Ramos (cell line): Measurements from ENCODE around the gene AADAC.
"Not testable (repeated sequence)": the region's sequence is repeated elsewhere in the genome, so short reads cannot be mapped to it uniquely, and the experiment has no call there.

Source experiments
- in situ Hi-C: fragments of 300-500 bp; cut with MboI; formaldehyde crosslinking; loops from one replicate; pipeline ENCODE4 v1.14.3; 2022; ENCODE audit warnings: low sequenced_read_pairs; ENCODE audit not compliant: unreplicated experiment

Gene AADAC

DNA sequence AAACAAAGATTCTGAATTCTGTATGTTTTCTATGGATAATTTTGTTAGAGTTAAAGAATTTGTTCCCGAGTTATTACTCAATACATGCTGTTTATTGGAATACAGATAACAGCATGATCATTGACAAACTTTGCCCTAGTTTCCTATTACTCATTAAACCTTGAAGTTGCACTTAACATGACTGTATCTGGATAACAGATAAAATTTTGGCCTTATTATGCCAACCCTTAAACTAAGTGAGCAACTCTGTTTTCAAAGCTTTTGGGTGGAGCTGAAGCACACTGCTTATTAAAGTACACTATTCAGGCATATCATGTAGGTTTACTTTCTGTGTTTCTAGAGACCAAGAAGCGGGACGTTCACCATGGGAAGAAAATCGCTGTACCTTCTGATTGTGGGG is at the start of gene AADAC:
Gene AADAC, plus strand, starts transcription at position 318 of the 400 bp plus-strand sequence. Its CDS starts 47 bp downstream, at position 365.
- in situ Hi-C loops = no loop called here

DNA sequence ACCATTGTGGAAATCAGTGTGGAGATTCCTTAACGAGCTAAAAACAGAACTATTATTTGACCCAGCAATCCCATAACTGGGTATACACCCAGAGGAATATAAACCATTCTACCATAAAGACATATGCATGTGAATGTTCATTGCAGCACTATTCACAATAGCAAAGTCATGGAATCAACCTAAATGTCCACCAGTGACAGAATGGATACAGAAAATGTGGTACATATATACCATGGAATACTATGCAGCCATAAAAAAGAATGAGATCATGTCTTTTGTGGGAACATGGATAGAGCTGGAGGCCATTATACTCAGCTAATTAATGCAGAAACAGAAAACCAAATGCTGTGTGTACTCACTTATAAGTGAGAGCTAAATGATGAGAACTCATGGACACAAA is 49.2 kb upstream of the AADAC start:
- in situ Hi-C loops = not testable (repeated sequence)

DNA sequence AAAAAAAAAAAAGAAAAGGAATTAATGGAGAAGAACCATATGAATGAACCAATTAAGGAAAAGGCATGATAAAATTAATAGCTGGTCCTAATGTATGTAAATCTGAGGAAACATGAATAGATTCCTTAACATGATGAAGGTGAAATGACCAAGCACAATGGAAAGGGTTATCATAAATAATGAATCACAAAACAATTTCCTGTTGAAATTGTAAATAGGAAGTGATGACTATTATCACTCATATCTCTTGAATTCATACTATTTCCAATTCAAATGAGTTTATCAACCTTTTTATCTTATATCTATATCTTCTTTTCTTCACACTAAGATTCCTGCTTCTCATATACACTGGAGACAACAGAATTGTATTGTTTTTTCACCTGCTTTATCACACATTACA is 48.2 kb upstream of the AADAC start:
- in situ Hi-C loops = no loop called here

DNA sequence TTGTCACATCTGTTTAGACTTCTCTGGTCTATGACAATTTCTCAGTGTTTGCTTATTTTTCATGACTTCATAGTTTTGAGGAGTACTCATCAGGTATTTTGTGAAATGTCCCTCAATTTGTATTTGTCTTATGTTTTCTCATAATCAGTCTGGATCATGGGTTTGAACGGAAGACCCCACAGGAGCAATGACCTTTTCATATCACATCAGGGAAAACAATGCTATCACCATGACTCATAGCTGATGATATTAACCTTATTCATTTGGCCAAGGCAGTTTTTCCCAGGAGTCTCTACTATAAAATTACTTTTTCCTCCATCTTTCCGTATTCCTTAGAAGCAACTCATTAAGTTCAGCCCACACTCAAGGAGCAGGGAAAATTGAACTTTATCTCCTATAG is 47.5 kb upstream of the AADAC start:
- in situ Hi-C loops = no loop called here

DNA sequence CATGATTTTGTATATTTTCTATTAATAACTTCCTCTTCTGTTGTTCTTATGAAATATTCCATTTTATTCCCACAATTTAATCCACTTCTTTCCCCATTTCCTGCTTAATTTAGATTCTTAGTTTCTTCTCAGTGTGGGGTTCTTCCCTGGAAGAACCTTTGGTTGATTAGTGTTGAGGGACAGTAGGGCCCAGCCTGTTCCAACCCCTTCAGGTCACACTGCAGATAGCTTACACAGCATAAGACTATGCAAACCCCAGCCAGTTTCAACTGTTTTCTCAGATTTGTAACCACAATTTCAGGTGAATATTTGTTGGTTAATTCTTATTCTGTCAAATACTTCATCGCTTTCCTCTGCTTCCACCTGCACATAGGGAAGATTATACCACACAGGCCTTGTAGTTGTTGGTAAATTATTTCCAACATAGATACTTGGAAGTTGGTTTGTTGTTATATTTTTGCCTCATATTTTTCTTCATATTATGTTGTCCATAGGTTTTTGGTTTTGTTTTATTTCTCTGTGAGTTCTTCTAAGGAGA is 45.5 kb upstream of the AADAC start:
- in situ Hi-C loops = no loop called here

DNA sequence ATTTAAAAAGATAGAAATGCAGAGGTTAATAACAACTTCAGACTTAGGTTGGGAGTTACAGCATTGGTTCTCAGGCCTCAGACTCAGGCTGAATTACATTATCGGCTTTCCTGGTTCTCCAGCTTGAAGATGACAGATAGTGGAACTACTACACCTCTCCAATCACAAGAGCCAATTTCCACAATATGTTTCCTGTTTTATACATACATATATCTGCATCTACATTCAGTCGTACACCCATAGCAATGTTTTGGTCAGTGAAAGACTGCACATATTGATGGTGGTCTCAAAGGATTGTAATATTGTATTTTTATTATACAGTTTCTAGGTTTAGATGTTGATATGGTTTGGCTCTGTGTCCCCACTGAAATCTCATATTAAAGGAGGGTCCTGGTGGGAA is 44.7 kb upstream of the AADAC start:
- in situ Hi-C loops = no loop called here

GRCh38 chr3:151770956-151771355 is 43.0 kb upstream of the AADAC start:
- in situ Hi-C loops = no loop called here

GRCh38 chr3:151772825-151773480 is 41.0 kb upstream of the AADAC start:
- in situ Hi-C loops = no loop called here

DNA sequence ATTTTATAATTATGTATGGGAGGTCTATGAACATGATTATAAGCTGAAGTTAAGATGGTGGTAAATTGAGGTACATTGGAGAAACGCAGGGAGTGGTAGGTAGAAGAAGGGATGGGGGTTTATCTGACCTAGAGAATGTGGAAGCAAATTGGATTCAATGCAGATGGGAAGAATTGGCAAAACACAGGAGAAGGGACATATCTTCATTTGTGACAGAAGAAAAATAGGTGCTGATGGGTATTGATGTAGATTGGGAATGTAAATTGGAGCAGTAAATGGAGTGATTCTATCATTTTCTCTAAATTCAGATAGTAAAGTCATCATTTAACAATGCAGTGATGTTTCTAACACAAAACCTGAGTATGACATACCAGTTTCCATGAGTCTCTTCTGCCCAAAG is 39.7 kb upstream of the AADAC start:
- in situ Hi-C loops = no loop called here

DNA sequence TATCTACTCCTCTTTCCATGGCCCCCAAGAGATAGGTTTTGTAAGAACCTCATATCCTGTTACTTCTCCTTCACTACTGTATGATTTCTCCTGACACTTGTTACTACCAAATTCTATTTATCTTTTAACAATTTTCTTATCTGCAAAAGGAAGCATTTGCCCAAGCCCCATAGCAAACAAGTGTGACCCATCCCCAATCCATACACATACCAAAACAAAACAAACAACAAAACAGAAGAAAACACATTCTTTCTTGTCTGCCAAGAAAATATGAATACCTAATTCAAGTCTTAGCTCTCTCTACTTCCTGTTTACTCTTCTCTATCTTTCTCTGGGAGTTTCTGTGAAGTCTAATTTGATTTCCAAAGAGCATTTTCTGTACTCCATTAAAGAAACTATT is 39.0 kb upstream of the AADAC start:
- in situ Hi-C loops = no loop called here

DNA sequence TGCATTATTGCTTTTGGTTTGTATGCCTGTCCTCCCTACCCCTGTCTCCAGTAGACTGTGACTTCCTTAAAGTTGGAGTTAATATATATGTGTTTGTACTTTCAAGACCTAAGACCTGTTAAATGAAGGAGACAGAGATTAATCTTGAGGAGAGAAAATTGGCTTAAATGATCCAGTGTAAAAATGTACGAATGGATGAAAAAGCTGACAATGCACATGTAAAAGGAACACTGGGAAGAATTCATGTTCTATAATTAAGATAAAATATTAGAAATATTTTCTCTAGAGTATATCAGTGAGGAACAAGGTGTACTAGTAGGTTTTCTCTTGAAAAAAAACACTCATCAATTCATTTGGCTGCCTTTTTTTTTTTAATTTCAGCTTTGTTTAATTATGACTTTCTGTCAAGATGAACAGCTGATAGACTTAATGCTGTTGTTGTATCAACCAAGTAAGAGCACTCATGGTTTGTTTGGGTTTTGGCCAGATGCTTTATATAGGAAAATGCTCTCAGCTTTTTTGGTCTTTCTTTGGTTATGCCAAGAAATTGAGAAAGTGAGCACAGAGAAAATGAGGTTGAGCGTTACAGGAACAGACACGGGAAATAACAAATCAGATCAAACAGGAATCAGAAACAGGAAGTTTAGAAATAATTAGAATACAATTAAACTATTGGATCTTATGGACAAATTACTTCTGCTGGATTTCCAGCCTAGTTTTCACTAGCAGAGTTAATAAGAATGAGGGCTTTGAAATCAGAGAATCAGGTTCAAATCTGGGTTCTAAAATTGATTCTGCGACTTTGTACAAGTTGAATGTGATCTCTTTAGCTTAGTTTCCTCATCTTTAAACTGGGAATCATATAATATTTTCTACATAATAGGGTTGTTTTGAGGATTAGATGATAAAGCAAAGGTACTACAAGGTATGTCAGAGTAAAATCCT is 38.3 kb upstream of the AADAC start:
- in situ Hi-C loops = no loop called here

GRCh38 chr3:151776259-151776740 is 37.6 kb upstream of the AADAC start:
- in situ Hi-C loops = no loop called here

GRCh38 chr3:151777880-151778279 is 36.0 kb upstream of the AADAC start:
- in situ Hi-C loops = no loop called here

GRCh38 chr3:151787626-151788025 is 26.3 kb upstream of the AADAC start:
- in situ Hi-C loops = no loop called here

DNA sequence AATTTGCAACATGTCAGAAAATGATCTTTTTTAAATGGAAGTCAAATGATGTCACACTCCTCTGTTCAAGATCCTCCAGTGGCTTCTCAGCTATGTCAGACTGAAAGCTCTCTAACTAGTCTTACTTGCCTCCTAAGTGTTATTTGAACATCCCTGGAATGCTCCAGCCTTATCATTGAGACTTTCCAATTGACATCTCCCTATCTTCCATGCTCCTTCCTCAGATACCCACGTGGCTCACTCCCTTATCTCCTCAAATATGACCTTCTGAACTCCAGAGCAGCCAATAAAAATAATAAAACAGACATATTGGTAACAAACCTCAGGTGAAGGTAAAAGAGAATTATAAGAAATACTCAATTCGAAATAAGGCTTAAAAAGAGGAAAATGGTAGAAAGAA is 25.5 kb upstream of the AADAC start:
- in situ Hi-C loops = no loop called here

- in situ Hi-C loops = no loop called here
Measured at GRCh38 chr3:151789853-151790463, 24.0 kb upstream of the AADAC start.

DNA sequence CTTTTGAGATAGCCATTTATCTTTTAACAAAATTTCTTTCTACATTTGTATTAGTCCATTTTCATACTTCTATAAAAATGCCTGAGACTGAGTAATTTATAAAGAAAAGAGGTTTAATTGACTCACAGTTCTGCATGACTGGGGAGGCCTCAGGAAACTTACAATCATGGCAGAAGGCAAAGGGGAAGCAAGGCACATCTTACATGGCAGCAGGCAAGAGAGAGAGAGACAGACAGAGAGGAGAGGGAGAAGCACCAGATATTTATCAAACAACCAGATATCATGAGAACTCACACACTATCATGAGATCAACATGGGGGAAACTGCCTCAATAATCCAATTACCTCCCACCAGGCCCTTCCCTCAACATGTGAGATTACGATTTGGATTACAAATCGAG is 23.2 kb upstream of the AADAC start:
- in situ Hi-C loops = not testable (repeated sequence)

- in situ Hi-C loops = no loop called here
Measured at GRCh38 chr3:151792411-151792810, 21.5 kb upstream of the AADAC start.

DNA sequence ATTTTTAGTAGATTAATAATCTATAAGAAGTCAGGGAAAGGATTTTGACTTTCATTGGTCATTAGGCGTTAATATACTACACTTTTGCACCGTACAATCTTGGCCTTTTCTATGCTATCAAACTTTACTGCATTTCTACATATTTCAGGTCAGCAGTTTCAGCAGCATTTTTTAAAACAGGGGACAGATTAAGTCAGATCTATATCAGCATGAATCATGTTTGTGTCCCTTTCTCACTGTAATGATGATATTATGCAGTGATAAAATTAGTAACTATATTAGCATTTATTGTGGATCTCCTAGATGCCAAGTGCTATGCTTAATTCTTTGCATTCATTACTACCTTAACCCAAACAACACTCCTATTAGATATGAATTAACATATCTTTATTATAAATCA is 20.3 kb upstream of the AADAC start:
- in situ Hi-C loops = no loop called here

DNA sequence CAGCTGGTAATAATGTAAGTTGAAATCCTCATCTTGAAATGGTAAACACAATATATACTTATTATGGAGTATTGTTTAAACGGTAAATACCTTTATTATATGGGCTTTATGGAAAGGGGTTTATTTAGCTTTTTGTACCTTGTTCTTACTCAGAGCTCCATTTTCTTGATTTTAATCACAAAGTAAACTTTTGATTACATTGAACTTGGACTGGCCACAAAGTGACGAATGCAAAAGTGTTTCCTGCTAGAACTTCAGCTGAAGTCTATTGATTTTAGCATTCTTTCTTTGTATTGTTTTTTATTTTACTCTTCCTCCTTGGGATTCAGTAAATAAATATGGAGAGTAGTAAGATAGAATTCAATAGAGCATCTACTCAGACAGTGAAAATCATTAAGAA is 19.8 kb upstream of the AADAC start:
- in situ Hi-C loops = no loop called here

- in situ Hi-C loops = no loop called here
Measured at GRCh38 chr3:151795276-151795675, 18.6 kb upstream of the AADAC start.
